H1 (cell line): ENCODE measurements around the gene ADGRV1. TPM values are rescaled to one million over a fixed set of nuclear protein-coding genes. Genes with fewer than 3 reads are reported as not detected.

Source experiments
- CTCF ChIA-PET: fragments of 300-600 bp; sonication (Branson Sonifier 250); formaldehyde crosslinking; loops from one replicate; lab custom pipeline; 2021; ENCODE audit not compliant: partially characterized antibody; lab: Charles Lee
- POLR2A ChIA-PET: fragments of 300-600 bp; sonication (Branson Sonifier 250); formaldehyde crosslinking; loops from one replicate; lab custom pipeline; 2021; ENCODE audit warnings: inconsistent platforms; ENCODE audit not compliant: partially characterized antibody; lab: Charles Lee
- DNase-seq, 2 experiments: peaks; one replicate each; pipeline versions ENCODE4 v3.0.0 to v3.0.0-alpha.2; 2010 to 2022; ENCODE audit warnings: low spot score in 2 of 2, low read depth in 1 of 2, mixed read lengths in 1 of 2
- FAIRE-seq: peaks from 2 replicates; lab custom pipeline; 2011; peaks lifted over from hg19 to GRCh38; lab: Jason Lieb, UNC
- H2AFZ ChIP-seq: 2 replicates; pipeline ENCODE4 v1.8.1; 2012; ENCODE audit warnings: low read length, inconsistent platforms
- H2AK5ac ChIP-seq: 2 replicates; pipeline ENCODE4 v1.6.1; 2013; ENCODE audit warnings: low read depth, low read length
- H2BK120ac ChIP-seq: replicated peaks from 2 replicates; pipeline ENCODE3; 2013; ENCODE audit warnings: low read depth, low read length, inconsistent platforms
- H2BK12ac ChIP-seq: 2 replicates; pipeline ENCODE4 v1.6.1; 2013; ENCODE audit warnings: low read depth, low read length
- H2BK15ac ChIP-seq: 2 replicates; pipeline ENCODE4 v1.6.1; 2013; ENCODE audit warnings: low read length
- H2BK20ac ChIP-seq: 2 replicates; pipeline ENCODE4 v1.6.1; 2013; ENCODE audit warnings: low read length
- H2BK5ac ChIP-seq: 2 replicates; pipeline ENCODE4 v1.6.1; 2013; ENCODE audit warnings: low read depth, low read length
- H3K14ac ChIP-seq: 2 replicates; pipeline ENCODE4 v1.6.1; 2013; ENCODE audit warnings: inconsistent platforms; ENCODE audit not compliant: insufficient read length
- H3K18ac ChIP-seq: 2 replicates; pipeline ENCODE4 v1.6.1; 2013; ENCODE audit warnings: low read length; ENCODE audit errors: extremely low read depth
- H3K23ac ChIP-seq: 2 replicates; pipeline ENCODE4 v1.6.1; 2013; ENCODE audit warnings: inconsistent platforms; ENCODE audit not compliant: insufficient read length
- H3K23me2 ChIP-seq: 2 replicates; pipeline ENCODE4 v1.6.1; 2013; ENCODE audit warnings: low read depth, low read length
- H3K27ac ChIP-seq: 2 replicates; pipeline ENCODE4 v1.6.1; 2011; ENCODE audit warnings: low read depth, low read length, inconsistent platforms
- H3K27me3 ChIP-seq, 4 experiments: replicated peaks in 1 of 4; 1 replicate in 1 of 4; 2 replicates in 3 of 4; pipeline versions ENCODE4 v1.6.1 to v1.8.1; 2011 to 2013; ENCODE audit warnings: low read length in 3 of 4, mild to moderate bottlenecking in 3 of 4, inconsistent platforms in 2 of 4, mixed read lengths in 2 of 4, moderate library complexity in 1 of 4; ENCODE audit not compliant: control insufficient read depth in 3 of 4, insufficient read depth in 3 of 4; ENCODE audit errors: extremely low read depth in 1 of 4
- H3K36me3 ChIP-seq, 4 experiments: 2 replicates each; pipeline versions ENCODE4 v1.6.1 to v1.8.1; 2011 to 2013; ENCODE audit warnings: mild to moderate bottlenecking in 4 of 4, low read length in 3 of 4, moderate library complexity in 2 of 4, control low read depth in 1 of 4, inconsistent platforms in 1 of 4; ENCODE audit not compliant: insufficient read depth in 4 of 4, control insufficient read depth in 2 of 4
- H3K4ac ChIP-seq: replicated peaks from 2 replicates; pipeline ENCODE3; 2013; ENCODE audit warnings: low read length, low read depth, mixed read lengths, inconsistent platforms; ENCODE audit not compliant: insufficient read length
- H3K4me1 ChIP-seq, 4 experiments: replicated peaks in 1 of 4; 1 replicate in 1 of 4; 2 replicates in 3 of 4; pipeline versions ENCODE4 v1.6.1 to v1.8.1; 2011 to 2013; ENCODE audit warnings: low read length in 3 of 4, inconsistent platforms in 2 of 4, mixed read lengths in 1 of 4; ENCODE audit not compliant: insufficient read depth in 4 of 4, control insufficient read depth in 3 of 4
- H3K4me2 ChIP-seq, 2 experiments: 2 replicates each; pipeline versions ENCODE4 v1.6.1 to v1.8.1; 2011 to 2013; ENCODE audit warnings: low read depth in 2 of 2, low read length in 2 of 2, control low read depth in 1 of 2, inconsistent platforms in 1 of 2, mild to moderate bottlenecking in 1 of 2; ENCODE audit not compliant: insufficient read depth in 1 of 2
- H3K4me3 ChIP-seq, 4 experiments: fragments of 200-600, 300-600 bp in 1 of 4; sonication (generic), shearing (Covaris generic), sonication (Bioruptor Twin) in 1 of 4; 2 replicates each; pipeline versions ENCODE4 v1.5.1 to v1.8.1; 2011 to 2016; ENCODE audit warnings: low read length in 4 of 4, low read depth in 3 of 4, control low read depth in 2 of 4, inconsistent platforms in 2 of 4, mild to moderate bottlenecking in 2 of 4, mixed read lengths in 1 of 4, moderate library complexity in 1 of 4; ENCODE audit not compliant: insufficient read depth in 2 of 4; ENCODE audit errors: extremely low read depth in 1 of 4
- H3K56ac ChIP-seq: replicated peaks from 2 replicates; pipeline ENCODE3; 2013; ENCODE audit warnings: low read depth, mild to moderate bottlenecking, mixed read lengths, low read length, inconsistent platforms; ENCODE audit not compliant: insufficient read length
- H3K79me1 ChIP-seq: 2 replicates; pipeline ENCODE4 v1.6.1; 2013; ENCODE audit warnings: low read depth, low read length, control low read depth
- H3K79me2 ChIP-seq, 2 experiments: 2 replicates each; pipeline versions ENCODE4 v1.6.1 to v1.8.1; 2012 to 2013; ENCODE audit warnings: low read length in 2 of 2, mild to moderate bottlenecking in 2 of 2, inconsistent platforms in 1 of 2; ENCODE audit not compliant: insufficient read depth in 2 of 2, control insufficient read depth in 1 of 2
- H3K9ac ChIP-seq, 4 experiments: replicated peaks in 1 of 4; 1 replicate in 1 of 4; 2 replicates in 3 of 4; pipeline versions ENCODE4 v1.6.1 to v1.8.1; 2011 to 2013; ENCODE audit warnings: low read depth in 3 of 4, low read length in 3 of 4, control low read depth in 2 of 4, mild to moderate bottlenecking in 2 of 4, moderate library complexity in 2 of 4, inconsistent platforms in 1 of 4; ENCODE audit errors: extremely low read depth in 1 of 4
- H3K9me3 ChIP-seq, 2 experiments: 2 replicates each; pipeline versions ENCODE4 v1.6.1 to v1.8.1; 2012 to 2013; ENCODE audit warnings: mild to moderate bottlenecking in 2 of 2, moderate library complexity in 2 of 2, control low read depth in 1 of 2, inconsistent platforms in 1 of 2, low read depth in 1 of 2, low read length in 1 of 2, mixed read lengths in 1 of 2; ENCODE audit not compliant: insufficient read depth in 2 of 2
- H4K20me1 ChIP-seq, 2 experiments: replicated peaks in 1 of 2; 2 replicates each; pipeline versions ENCODE3 to v1.8.1; 2011 to 2013; ENCODE audit warnings: inconsistent platforms in 2 of 2, low read length in 2 of 2, mild to moderate bottlenecking in 1 of 2; ENCODE audit not compliant: insufficient read depth in 2 of 2, control insufficient read depth in 1 of 2
- H4K5ac ChIP-seq: 2 replicates; pipeline ENCODE4 v1.6.1; 2013; ENCODE audit warnings: low read length, low read depth, mixed read lengths, inconsistent platforms; ENCODE audit not compliant: insufficient read length
- H4K8ac ChIP-seq: 2 replicates; pipeline ENCODE4 v1.8.0; 2013; ENCODE audit warnings: mild to moderate bottlenecking, moderate library complexity, low read length, inconsistent platforms; ENCODE audit not compliant: insufficient read depth; ENCODE audit errors: extremely low read depth
- H4K91ac ChIP-seq: replicated peaks from 2 replicates; pipeline ENCODE3; 2013; ENCODE audit warnings: low read length, mixed read lengths, inconsistent platforms; ENCODE audit not compliant: insufficient read length
- BRCA1 ChIP-seq: IDR thresholded peaks from 2 replicates; pipeline ENCODE4 v1.6.1; 2012; ENCODE audit warnings: low read depth, low read length, improper control_type of control experiment
- CHD2 ChIP-seq: IDR thresholded peaks from 2 replicates; pipeline ENCODE4 v1.6.1; 2012; ENCODE audit warnings: low read length, improper control_type of control experiment
- EGR1 ChIP-seq: IDR thresholded peaks from 2 replicates; pipeline ENCODE4 v1.6.1; 2011; ENCODE audit warnings: low read depth, low read length, borderline replicate concordance
- HDAC6 ChIP-seq: IDR thresholded peaks from one replicate; pipeline ENCODE4 v1.7.1; 2012; ENCODE audit warnings: low read depth, mild to moderate bottlenecking, inconsistent platforms, low read length, moderate library complexity
- JUND ChIP-seq: IDR thresholded peaks from 2 replicates; pipeline ENCODE4 v1.6.1; 2011; ENCODE audit warnings: mild to moderate bottlenecking, improper control_type of control experiment, low read length
- KDM1A ChIP-seq: fragments of 200-600, 300-600 bp; sonication (generic); IDR thresholded peaks from 2 replicates; pipeline ENCODE4 v1.7.1; 2016; ENCODE audit warnings: mild to moderate bottlenecking, low read length, borderline replicate concordance
- RFX5 ChIP-seq: IDR thresholded peaks from 2 replicates; pipeline ENCODE4 v1.6.1; 2011; ENCODE audit warnings: low read depth, low read length, improper control_type of control experiment, borderline replicate concordance
- TAF7 ChIP-seq: optimal IDR thresholded peaks from 2 replicates; pipeline ENCODE3; 2011; ENCODE audit warnings: low read depth, mild to moderate bottlenecking, inconsistent platforms, low read length, moderate library complexity, borderline replicate concordance
- TBP ChIP-seq: IDR thresholded peaks from 2 replicates; pipeline ENCODE4 v1.6.1; 2011; ENCODE audit warnings: low read depth, low read length, improper control_type of control experiment
- ZNF274 ChIP-seq: IDR thresholded peaks from 2 replicates; pipeline ENCODE4 v1.7.0; 2012; ENCODE audit warnings: low read length, borderline replicate concordance; ENCODE audit errors: extremely low read depth
- polyA plus RNA-seq, 7 experiments: library from polyadenylated mRNA; depleted of rRNA in 3 of 7; stranded (reverse) in 5 of 7; unstranded in 2 of 7; fragments of >200 nt in 5 of 7; fragments of 200-250 nt in 2 of 7; gene quantifications; 1 replicate in 5 of 7; 2 replicates in 1 of 7; 4 replicates in 1 of 7; pipeline versions ENCODE4 v1.2.1 to v1.2.3, GENCODE V29; 2011 to 2013; ENCODE audit warnings: missing spikeins in 2 of 7, mixed read lengths in 2 of 7
- total RNA-seq: library from RNA; stranded (reverse); fragmentation: NEBNext Ultra II Directional; extraction: Animal tissue kit (Norgen Biotek cat#: 25700); gene quantifications from 2 replicates; pipeline ENCODE4 v1.2.1, GENCODE V29; 2021
- TF ChIP-seq, protein P1 (sequence below): IDR thresholded peaks from 2 replicates; pipeline ENCODE4 v1.6.1; 2012; ENCODE audit warnings: low read length, inconsistent platforms
- TF ChIP-seq, protein P2 (sequence below), 3 experiments: IDR thresholded peaks; 1 replicate in 2 of 3; 2 replicates in 1 of 3; pipeline versions ENCODE4 v1.5.1 to v1.6.1; 2011; ENCODE audit warnings: low read length in 3 of 3, mild to moderate bottlenecking in 3 of 3, inconsistent platforms in 2 of 3, low read depth in 1 of 3, moderate library complexity in 1 of 3; ENCODE audit not compliant: insufficient read depth in 1 of 3; ENCODE audit errors: control extremely low read depth in 1 of 3

Gene ADGRV1
- total and polyA plus RNA-seq, 2 of the 8 experiments (the other 6 are each of a cell fraction or from before 2014, with no cell fraction given): 53.1 to 62.2 TPM

- Histone ChIP-seq H3K18ac (no peak overlapping the region), H3K4me3 (no peak overlapping the region), H3K79me2 (no peaks in the 10 kb centered on the region), H4K20me1 (peaks cover 0 to 2% of the 10 kb centered on the region in 2 experiments), H2BK12ac (no peak overlapping the region), H3K9ac (no peak overlapping the region), H2BK120ac (no peak overlapping the region), H3K14ac (no peak overlapping the region), H2AK5ac (no peak overlapping the region), H2BK15ac (no peak overlapping the region), H2BK5ac (no peak overlapping the region), H3K9me3 (no peaks in the 10 kb centered on the region), H3K27ac (no peak overlapping the region), H2AFZ (no peak overlapping the region), H4K5ac (no peak overlapping the region), H3K23me2 (no peaks in the 10 kb centered on the region), H3K36me3 (no peaks in the 10 kb centered on the region), H2BK20ac (no peak overlapping the region), H4K91ac (no peak overlapping the region), H3K79me1 (no peaks in the 10 kb centered on the region), H3K4ac (no peak overlapping the region), H3K4me1 (no peaks in the 10 kb centered on the region), H4K8ac (no peak overlapping the region), H3K4me2 (no peak overlapping the region), H3K23ac (no peak overlapping the region), H3K27me3 (no peaks in the 10 kb centered on the region), H3K56ac (no peak overlapping the region)
- POLR2A ChIA-PET: no interaction called here
- DNase-seq (no peak), FAIRE-seq (no peak)
- CTCF ChIA-PET: no interaction called here
- TF ChIP-seq EGR1 (no peak), TAF7 (no peak), RFX5 (no peak), CHD2 (no peak), ZNF274 (no peak), BRCA1 (no peak), HDAC6 (no peak), TBP (no peak), KDM1A (no peak), JUND (no peak)
- TF ChIP-seq, protein P1, sequence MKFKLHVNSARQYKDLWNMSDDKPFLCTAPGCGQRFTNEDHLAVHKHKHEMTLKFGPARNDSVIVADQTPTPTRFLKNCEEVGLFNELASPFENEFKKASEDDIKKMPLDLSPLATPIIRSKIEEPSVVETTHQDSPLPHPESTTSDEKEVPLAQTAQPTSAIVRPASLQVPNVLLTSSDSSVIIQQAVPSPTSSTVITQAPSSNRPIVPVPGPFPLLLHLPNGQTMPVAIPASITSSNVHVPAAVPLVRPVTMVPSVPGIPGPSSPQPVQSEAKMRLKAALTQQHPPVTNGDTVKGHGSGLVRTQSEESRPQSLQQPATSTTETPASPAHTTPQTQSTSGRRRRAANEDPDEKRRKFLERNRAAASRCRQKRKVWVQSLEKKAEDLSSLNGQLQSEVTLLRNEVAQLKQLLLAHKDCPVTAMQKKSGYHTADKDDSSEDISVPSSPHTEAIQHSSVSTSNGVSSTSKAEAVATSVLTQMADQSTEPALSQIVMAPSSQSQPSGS: no peak
- TF ChIP-seq, protein P2, sequence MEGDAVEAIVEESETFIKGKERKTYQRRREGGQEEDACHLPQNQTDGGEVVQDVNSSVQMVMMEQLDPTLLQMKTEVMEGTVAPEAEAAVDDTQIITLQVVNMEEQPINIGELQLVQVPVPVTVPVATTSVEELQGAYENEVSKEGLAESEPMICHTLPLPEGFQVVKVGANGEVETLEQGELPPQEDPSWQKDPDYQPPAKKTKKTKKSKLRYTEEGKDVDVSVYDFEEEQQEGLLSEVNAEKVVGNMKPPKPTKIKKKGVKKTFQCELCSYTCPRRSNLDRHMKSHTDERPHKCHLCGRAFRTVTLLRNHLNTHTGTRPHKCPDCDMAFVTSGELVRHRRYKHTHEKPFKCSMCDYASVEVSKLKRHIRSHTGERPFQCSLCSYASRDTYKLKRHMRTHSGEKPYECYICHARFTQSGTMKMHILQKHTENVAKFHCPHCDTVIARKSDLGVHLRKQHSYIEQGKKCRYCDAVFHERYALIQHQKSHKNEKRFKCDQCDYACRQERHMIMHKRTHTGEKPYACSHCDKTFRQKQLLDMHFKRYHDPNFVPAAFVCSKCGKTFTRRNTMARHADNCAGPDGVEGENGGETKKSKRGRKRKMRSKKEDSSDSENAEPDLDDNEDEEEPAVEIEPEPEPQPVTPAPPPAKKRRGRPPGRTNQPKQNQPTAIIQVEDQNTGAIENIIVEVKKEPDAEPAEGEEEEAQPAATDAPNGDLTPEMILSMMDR (IDR thresholded peaks at IDR 0.05; ENCODE audit: control extremely low read depth in 1 of 3, insufficient read depth in 1 of 3, low read depth in 1 of 3, low read length in 3 of 3): no peak
These were observed 399.3 kb downstream of the ADGRV1 start for GRCh38 chr5:90957906-90958305.
